ENCODE data around the gene MAP4K4.
A peak's percentile ranks its signal among the peaks of the same experiment; 100 is the strongest.

MAP4K4 gene

DNA sequence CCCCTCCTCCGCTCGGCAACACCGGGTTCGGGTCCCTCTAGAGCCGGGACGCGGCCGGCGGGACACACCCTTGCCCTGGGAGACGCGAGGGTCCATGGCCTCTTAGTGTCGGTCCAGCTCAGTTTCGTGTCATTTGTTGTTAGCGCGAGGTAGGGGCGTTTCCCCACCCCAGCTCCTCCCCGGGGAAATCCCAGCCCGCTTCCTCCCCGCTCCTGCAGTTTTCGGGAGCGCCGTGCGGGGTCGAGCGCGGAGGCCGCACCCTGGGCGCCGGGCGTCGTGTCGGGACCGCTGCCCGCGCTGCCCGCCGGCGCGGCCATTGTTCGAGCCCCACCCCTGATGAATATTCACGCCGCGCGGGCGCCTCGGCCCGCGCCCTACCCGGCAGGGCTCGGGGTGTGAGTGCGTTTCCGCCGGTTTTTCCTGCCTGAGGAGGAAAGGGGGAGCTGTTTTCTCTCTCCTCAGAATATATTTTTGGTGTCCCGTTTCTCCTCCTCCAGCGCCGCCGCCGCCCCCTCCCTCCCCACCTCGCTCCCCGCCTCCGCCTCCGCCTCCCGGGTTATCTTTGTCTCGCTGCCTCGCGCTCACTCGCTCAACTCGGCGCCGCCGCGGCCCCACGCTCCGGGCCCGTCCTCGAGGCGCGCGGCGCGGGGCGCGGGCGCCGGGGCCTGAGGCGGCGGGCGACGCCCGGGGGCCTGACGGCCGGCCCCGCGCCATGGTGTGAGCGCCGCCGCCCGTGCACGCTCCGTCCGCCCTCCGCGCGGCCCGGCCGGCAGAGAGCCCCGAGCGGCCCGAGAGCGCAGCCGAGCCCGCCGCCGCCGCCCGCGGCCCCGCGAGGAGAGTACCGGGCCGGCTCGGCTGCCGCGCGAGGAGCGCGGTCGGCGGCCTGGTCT, at the start of gene MAP4K4:
Gene MAP4K4, plus strand, starts transcription at position 584 of the 890 bp plus-strand sequence. CDS start 374 bp downstream, outside the sequence.
- peak; percentile 59 for DNase-seq

DNA sequence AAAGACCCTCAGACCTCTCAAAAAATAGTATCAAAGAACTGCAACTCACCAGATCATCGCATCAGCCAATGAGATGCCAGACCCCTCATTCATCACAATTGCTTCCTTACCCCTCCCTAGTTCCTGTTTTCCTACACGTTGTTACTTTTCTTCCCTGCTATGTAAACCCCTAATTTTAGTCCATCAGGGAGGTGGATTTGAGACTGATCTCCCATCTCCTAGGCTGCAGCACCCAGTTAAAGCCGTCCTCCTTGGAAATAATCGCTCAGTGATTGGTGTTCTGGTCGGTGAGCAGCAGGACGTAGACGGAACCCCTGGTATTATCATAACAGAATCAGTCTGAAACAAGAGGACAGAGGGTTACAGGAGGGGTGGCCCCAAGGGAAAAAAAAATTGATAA, 44.0 kb upstream of the MAP4K4 start:
- no peak for DNase-seq

DNA sequence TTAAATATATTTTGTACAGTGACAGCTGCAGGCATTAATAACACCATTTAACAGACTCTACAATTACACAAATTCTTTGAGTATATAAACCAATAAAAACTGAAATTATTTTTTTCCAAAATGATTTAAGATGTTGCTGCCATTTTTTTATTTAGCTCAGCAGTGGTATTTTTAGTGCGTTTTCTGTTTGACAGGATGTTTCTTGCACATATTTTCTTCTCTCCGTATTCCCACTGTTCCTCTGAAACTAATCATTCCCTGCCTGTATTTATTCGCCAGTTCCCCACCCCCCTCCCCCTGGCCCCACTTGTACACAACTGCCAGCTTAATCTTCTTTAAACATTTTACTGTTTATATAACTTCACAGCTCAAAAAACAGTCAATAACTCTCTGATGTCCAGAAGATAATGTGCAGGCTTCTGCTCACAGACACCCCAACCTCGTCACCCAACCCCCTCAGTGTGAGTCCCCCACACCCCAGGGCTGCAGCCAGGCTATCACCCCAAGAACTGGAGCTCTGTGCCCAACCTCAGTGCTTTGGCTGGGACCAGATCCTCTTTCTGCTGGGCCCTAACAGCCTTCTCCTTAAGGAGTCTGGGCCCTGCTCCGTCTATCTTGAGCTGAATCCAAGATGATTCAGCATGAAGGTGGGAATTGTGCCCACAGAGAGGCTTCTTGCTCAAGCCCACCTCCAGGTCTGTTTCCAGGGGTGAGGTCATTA, 41.6 kb upstream of the MAP4K4 start:
- DNase-seq: no peak

DNA sequence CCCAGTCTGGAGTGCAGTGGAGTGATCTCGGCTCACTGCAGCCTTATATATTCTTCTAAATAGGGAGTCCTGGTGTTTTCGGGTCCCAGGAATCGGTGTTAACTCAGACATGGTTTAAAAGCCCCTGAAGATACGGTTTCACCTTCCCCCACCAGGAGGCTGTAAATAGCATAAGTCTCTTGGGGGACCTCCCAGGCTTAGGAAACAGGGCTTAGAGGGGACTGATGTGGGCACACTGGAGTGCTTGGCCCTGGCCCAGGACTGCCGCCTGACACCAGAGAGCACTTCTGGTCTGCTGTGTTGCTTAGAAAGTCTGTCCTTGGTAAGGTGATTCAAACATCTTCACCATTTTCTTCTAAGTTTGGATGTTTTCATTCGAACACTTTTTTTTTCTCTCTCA, 39.7 kb upstream of the MAP4K4 start:
- peak; percentile 4 for DNase-seq

DNA sequence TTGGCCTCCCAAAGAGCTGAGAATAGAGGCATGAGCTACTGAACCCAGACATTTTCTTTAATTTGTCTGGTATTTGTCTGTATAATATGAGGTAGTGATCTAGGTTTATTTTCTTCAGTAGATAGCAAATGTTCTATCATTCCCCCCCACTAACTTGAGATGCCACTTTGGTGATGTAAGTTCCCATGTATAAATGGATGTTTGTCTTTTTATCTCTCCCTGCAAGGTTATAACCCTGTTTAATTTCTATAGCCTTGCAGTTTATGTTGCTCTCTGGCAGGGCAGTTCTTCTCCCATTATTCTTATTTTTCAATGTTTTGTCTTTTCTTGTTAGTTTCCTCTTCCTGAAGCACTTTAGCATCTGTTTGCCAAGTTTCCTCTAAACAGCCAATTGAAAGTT, 39.1 kb upstream of the MAP4K4 start:
- no peak for DNase-seq

DNA sequence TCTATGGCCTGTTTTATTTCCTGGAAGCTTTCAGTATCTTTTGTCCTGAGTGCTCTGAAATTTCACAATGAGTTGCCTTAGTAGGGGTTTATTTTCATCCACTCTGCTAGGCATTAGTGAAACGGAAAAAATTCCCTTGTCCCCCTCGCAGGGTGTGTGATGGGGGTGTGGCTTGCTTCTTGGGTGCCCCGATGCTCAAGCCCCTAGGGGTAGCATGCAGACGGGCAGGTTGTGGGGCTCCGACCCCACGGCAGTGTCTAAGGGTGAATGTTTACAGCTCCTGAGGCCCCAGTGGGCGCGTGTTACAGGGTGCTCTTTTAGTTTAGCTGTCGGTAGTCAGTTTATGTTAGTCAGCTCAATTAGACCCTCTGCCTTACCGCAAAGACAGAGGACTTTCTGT, 32.2 kb upstream of the MAP4K4 start:
- no peak for DNase-seq

DNA sequence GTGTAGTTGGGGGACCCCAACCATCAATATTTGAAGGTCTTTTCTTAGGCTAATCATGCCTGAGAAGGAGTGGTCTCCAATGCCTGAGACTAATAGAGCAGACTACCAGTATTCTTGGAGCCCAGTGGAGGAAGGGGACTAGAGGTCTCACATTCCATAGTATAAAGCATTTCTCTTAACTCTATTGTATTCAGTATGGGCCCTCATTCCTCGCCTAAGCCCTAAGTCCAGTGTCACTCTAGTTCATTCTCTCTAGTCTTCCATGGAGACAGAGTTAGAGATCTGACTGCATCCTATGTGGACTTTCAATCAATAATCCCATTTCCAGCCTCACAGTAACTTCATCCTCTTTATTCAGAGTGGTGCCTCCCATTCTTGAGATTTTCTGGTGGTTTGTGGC, 29.7 kb upstream of the MAP4K4 start:
- no peak for DNase-seq

DNA sequence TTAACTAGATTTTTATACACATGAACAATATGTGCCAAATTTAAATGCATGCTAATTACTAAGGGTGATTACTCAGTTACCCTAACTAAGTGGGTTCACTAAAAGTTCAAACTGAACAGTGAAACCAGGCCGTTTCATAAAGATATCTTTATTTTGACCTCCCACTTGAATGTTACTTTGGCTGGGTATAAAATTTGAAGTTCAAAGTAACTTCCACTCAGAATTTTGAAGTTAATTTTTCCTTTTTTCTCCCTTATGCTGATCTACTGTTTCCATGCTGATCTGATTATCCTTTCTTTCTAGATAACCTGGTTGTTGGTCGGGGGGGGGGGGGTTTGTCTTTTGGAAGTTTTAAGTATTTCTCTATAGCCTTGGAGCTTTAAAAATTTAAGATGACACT, 25.5 kb upstream of the MAP4K4 start:
- no peak for DNase-seq

DNA sequence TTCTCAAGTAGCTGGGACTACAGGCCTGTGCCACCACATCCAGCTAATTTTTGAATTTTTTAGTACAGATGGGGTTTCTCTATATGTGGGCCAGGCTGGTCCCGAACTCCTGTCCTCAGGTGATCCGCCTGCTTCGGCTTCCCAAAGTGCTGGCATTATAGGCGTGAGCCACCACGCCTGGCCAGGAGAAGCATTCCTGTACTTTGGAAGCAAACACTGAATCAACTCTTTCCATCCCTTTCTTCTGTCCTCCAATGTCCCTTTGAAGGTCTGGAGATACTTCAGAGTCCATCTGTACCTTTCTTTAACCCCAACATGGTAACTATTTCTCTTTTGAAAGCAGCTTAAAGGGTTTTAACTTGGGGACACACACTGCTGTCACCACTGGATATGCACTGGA, 23.6 kb upstream of the MAP4K4 start:
- DNase-seq: no peak

DNA sequence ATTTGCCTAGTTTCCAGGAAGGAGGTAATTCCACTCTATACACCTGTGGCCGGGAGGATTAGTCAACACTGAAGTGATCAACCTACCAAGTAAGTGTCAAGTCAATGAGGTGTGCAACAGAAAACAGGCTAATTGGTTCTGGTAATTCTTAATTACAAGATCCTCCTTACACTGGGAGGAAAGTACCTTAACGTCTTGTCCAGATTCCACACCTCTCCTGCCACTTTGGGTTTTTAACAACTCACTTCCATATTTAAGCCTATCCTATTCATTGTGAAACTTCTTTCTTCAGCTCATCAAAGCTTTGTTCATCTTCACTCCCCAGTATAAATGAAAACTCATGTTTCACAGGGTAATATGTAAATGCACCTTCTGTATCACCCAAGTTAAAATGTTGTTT, 22.0 kb upstream of the MAP4K4 start:
- DNase-seq: no peak

DNA sequence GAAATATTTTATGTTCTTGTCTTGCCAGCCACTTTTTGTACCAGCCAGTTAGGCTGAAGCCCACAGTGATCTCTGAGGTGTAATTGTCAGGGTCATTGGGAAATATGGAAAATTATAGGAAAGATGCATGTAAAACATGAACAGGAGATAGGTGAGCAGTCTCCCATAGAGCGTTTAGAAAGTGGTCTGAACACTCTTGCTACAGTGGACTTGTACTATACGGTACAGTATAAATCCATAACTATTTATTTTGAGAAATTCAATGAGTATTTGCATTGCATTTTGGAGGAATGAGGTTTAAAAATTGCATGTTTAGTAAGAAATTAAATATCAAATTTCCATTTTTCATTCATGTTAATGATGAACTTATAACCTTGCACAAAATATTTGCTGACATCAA, 20.8 kb upstream of the MAP4K4 start:
- DNase-seq: no peak

DNA sequence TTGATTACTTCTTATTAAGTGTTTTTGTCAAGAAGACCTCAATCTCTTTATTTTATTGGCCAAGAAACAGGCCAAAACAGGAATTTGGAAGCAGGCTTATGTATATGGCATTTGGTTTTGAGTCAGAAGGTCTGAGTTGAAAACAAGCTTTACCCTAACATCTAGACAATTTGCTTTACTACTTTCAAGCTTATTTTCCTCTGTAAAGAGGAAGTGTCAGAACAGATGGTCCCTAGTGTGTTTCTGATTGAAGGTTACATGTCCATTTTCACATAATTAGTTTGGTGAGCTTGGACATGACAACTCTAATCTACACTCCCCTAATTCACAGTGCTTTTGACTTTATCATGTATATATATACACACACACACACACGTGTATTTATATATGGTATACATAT, 19.8 kb upstream of the MAP4K4 start:
- DNase-seq: no peak

DNA sequence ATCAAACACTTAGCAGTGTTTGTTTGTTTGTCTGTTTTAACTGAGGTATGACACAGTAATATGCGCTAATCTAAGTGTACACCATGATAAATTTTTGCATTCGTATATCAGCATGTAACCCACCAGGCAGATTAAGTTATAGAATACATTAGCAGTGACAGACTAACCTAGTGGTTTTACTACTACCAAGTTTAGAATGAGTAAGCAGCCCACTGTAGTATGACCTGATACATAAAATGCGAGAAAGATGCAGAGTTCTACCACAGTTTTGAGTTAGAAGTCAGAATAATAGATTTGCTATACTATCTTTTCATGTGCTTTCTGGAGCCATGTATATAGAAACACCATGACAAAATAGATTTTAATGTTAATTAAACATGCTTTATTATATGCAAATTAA, 19.1 kb upstream of the MAP4K4 start:
- no peak for DNase-seq

DNA sequence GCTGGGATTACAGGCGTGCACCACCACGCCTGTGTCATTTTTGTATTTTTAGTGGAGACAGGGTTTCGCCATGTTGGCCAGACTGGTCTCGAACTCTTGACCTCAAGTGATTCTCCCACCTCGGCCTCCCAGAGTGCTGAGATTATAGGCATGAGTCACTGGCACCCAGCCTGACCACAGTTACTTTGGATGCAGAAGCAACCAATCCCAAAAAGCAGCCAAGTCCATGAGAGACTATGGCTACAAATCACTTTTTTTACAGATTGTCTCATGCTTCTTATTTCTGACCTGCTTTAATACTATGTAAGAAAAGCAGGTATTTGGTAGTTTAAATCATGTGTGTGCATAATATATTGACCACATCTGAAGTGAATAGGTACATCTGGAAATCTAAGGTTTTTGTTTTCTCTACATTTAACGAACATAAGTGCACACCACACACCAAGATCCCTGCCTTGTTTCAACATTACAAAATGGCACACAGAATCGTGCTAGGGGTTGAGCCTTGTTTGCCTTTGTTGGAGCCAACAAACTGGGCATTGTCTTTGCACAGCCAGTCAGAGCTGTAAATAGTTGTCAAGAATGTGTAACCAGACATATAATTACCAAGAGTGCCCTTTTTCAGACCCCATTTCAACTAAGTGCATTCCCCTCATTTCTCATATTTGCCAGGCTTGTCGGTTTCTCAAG, 18.3 kb upstream of the MAP4K4 start:
- DNase-seq: no peak

DNA sequence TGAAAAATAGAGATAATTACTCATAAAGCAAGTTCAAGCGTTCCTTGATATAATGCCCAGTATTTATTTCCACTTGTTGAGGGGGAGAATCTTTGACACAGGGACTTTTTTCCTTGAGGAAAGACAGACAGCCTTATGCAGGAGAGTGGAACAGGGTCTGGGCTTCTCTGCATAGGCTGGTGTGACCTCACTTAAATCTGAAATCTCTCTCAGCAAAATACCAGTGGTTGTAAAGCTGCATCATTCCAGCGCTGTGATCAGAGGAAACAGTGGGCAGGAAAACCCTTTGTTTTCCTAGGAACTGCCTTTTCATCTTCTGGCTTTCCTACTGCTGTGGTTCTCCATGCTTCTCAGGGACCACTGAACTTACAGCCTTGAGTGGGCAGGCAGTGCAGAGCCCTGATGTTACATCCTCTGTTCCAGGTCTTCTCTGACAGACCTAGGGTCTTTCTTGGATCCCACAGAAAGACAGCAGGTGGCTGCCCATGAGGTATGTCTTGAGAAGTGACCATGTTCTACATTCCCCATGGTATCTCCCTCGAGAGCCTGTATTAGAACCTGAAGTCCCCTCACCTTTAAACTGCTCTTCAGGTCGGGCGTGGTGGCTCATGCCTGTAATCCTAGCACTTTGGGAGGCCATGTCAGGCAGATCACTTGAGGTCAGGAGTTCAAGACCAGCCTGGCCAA, 17.6 kb upstream of the MAP4K4 start:
- DNase-seq: no peak

DNA sequence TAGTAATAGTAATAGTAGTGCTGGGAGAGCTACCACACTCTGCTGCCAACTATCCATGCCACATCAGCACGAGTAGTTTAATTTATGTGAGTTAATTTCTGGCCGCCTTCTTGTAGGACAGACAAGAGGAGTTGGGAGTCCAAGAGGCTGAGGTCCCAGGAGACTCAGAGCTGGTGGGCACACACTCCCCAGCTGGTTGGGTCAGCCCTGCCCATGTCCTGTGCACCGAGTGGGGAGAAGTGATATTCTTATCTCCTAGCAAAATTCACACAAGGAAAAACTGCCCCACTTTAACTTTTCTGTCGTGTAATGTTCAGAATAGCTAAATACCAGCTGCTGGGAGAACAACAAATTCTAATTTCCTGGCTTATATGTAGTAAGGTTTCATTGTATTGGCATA, 15.2 kb upstream of the MAP4K4 start:
- no peak for DNase-seq

DNA sequence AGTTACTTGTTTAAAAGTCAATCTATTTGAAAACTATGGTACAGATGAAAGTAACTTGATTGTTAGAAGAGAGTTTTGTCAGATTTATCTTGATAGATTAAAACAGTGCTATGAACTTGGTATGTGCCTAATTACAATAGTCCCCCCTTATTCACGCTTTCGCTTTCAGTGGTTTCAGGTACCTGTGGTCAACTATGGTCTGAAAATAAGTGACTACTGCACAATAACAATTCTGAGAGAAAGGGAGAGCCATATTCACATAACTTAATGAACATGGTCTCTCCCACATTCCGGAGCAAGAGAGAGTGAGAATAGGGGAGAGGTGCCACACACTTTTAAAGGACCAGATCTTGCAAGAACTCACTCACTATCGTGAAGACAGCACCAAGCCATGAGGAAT, 13.2 kb upstream of the MAP4K4 start:
- no peak for DNase-seq

DNA sequence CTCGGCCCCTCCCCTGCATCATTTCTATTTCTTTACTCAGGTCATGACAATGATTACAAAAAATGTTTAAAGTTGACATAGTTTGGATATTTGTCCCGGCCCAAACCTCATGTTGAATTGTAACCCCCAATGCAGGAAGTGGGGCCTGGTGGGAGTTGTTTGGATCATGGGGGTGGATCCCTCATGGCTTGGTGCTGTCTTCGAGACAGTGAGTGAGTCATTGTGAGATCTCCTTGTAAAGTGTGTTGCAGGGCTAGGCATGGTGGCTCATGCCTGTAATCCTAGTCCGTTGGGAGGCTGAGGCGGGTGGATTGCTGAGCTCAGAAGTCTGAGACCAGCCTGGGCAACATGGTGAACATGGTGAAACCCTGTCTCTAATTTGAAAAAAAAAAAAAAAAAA, 9.2 kb upstream of the MAP4K4 start:
- DNase-seq: no peak

DNA sequence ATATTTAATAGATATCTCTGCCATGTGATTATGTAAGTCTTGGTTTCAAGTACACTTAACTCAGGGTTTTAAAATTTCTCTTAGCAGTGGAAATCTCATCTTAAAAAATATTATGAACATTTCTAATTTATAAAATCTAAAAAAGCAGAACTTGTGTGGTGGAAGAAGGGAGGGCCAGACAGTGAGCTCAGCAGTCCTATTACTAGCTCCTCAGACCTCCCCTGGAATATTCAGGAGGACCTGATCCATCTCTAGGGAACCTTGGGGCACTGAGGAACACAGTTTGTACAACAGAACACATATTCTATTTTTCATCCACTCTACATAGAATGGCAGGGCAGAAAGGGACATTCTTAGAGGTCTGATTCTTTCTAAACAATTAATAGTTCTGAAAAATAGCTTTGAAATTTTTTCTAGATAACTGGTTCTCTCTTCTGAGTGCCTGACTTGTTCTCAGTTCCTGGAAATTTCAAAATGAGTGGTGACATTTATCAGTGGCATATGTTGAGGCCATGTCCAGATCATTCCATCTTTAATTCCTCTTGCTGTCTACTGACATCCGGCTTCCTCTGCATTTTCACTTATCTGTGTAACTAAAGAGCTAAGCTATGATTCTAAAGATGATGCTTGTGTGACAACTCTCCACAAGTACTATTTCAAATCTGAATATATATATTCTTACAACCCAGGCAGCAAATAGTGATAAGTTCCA, 8.2 kb upstream of the MAP4K4 start:
- DNase-seq: no peak

DNA sequence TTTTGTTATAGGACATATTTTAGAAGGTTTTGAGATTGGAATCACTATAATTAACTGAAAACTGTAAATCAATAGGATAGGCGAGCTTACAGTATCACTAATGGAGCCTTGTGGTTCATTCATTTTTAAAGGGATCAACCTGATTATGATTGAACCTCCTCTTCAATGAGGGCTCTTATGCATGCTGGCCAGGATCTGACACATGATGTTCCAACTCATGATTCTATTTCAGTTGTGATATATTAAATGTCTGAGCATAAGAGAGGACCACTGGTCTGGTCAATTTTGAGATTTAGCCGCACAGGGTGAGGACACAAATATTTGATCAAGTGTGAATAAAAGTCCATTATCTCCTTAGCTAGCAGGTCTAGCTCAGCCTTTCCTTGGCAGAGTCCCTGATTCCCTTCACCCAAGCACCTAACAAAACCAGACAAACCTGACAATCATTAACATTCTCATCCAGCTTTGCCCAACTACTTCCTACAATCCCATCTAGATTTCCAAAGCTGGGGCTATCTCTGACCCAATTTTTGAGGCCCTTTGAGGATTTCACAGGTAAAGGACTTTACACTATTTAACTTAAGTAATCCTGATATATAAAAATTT, 6.9 kb upstream of the MAP4K4 start:
- no peak for DNase-seq

DNA sequence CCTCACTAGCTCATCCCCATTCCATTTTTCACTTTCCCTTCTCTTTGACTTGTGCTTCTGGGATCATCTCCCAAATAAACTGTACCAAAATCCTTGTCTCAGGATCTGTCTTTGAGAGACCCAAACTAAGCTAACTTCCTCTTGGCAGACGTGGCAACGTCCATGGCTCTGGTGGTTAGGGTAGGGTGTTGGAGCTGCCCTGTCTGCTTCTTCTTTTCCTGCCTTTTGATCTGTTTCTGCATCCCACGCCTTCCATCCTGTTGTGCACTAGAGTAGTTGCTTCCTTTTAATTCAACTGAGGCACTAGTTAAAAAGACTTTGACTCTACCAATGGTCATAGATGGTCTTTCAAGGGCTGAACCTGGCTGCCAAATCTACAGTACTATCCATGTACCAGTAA, 5.5 kb upstream of the MAP4K4 start:
- DNase-seq: no peak

DNA sequence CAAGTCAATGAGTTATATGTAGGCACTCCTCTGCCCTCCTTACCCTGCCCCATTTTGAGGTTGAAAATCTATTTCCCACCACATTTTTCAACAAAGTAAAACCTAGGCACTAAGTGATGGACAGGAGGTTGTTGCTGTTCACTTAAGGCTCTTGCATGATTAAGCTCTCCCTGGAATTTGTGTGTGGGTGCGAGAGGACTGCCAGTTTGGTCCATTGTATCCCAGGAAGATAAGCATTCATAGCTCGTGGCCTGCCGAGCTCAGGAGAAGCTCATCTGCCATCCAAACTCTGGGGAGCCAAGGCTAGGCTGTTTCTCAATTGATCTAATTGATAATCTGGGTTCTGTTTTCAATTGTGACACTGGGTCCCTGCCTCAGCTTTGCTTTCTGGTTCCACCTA, 4.7 kb upstream of the MAP4K4 start:
- no peak for DNase-seq

All from DMS 273 treated with DMSO at 0.1 percent for 48 hours (cell line).